H9 (cell line): ENCODE data around the gene C3. TPM values are rescaled to one million over a fixed set of nuclear protein-coding genes. Genes with fewer than 3 reads are reported as not detected.

Experiments used
- DNase-seq: peaks from one replicate; pipeline ENCODE4 v3.0.0-alpha.2; 2017
- H2AFZ ChIP-seq: one replicate; pipeline ENCODE4 v1.6.1; 2013; ENCODE audit warnings: mild to moderate bottlenecking, low read length, control low read depth, moderate library complexity
- H2AK5ac ChIP-seq: 2 replicates; pipeline ENCODE4 v1.6.1; 2013; ENCODE audit warnings: low read length, control low read depth, mixed read lengths; ENCODE audit not compliant: insufficient read length
- H2BK120ac ChIP-seq: one replicate; pipeline ENCODE4 v1.6.1; 2013; ENCODE audit warnings: low read depth, mild to moderate bottlenecking, low read length, control low read depth, inconsistent platforms; ENCODE audit not compliant: poor library complexity, severe bottlenecking
- H2BK12ac ChIP-seq: 2 replicates; pipeline ENCODE4 v1.6.1; 2013; ENCODE audit warnings: low read length, control low read depth, mixed read lengths, low read depth; ENCODE audit not compliant: insufficient read length
- H2BK15ac ChIP-seq: 2 replicates; pipeline ENCODE4 v1.6.1; 2013; ENCODE audit warnings: low read depth, low read length, control low read depth
- H2BK20ac ChIP-seq: one replicate; pipeline ENCODE4 v1.6.1; 2013; ENCODE audit warnings: low read depth, mild to moderate bottlenecking, low read length, control low read depth, inconsistent platforms; ENCODE audit not compliant: poor library complexity, severe bottlenecking
- H2BK5ac ChIP-seq: 2 replicates; pipeline ENCODE4 v1.6.1; 2013; ENCODE audit warnings: low read length, control low read depth, mixed read lengths; ENCODE audit not compliant: insufficient read length
- H3K14ac ChIP-seq: 2 replicates; pipeline ENCODE4 v1.6.1; 2013; ENCODE audit warnings: low read length, control low read depth; ENCODE audit not compliant: insufficient read depth
- H3K18ac ChIP-seq: 2 replicates; pipeline ENCODE4 v1.6.1; 2013; ENCODE audit warnings: low read depth, mild to moderate bottlenecking, mixed read lengths, low read length, control low read depth; ENCODE audit not compliant: insufficient read length
- H3K23ac ChIP-seq: 2 replicates; pipeline ENCODE4 v1.6.1; 2013; ENCODE audit warnings: low read length, control low read depth, mixed read lengths, low read depth; ENCODE audit not compliant: insufficient read length
- H3K23me2 ChIP-seq: 2 replicates; pipeline ENCODE4 v1.6.1; 2013; ENCODE audit warnings: low read depth, mild to moderate bottlenecking, mixed read lengths, low read length, control low read depth; ENCODE audit not compliant: insufficient read length, poor library complexity, severe bottlenecking
- H3K27ac ChIP-seq: 2 replicates; pipeline ENCODE4 v1.5.1; 2013; ENCODE audit warnings: low read length, control low read depth, mixed read lengths, low read depth; ENCODE audit not compliant: insufficient read length
- H3K27me3 ChIP-seq: 2 replicates; pipeline ENCODE4 v1.6.1; 2013; ENCODE audit warnings: low read length, control low read depth, inconsistent platforms; ENCODE audit not compliant: insufficient read depth
- H3K4ac ChIP-seq: 2 replicates; pipeline ENCODE4 v1.6.1; 2013; ENCODE audit warnings: low read depth, mild to moderate bottlenecking, control low read depth, inconsistent platforms, low read length, moderate library complexity
- H3K4me1 ChIP-seq: 2 replicates; pipeline ENCODE4 v1.6.1; 2013; ENCODE audit warnings: low read length, control low read depth, inconsistent platforms; ENCODE audit not compliant: insufficient read depth
- H3K4me2 ChIP-seq: 2 replicates; pipeline ENCODE4 v1.6.1; 2013; ENCODE audit warnings: low read length, control low read depth, mixed read lengths; ENCODE audit not compliant: insufficient read length, insufficient read depth
- H3K56ac ChIP-seq: 2 replicates; pipeline ENCODE4 v1.6.1; 2013; ENCODE audit warnings: low read depth, mild to moderate bottlenecking, mixed read lengths, low read length, control low read depth; ENCODE audit not compliant: insufficient read length
- H3K79me1 ChIP-seq: 2 replicates; pipeline ENCODE4 v1.6.1; 2013; ENCODE audit warnings: low read depth, mild to moderate bottlenecking, moderate library complexity, low read length, control low read depth, inconsistent platforms; ENCODE audit not compliant: insufficient read depth, poor library complexity, severe bottlenecking
- H3K79me2 ChIP-seq: 2 replicates; pipeline ENCODE4 v1.6.1; 2013; ENCODE audit warnings: low read length, control low read depth, inconsistent platforms; ENCODE audit not compliant: insufficient read depth
- H3K9ac ChIP-seq: 2 replicates; pipeline ENCODE4 v1.6.1; 2013; ENCODE audit warnings: low read length, control low read depth, mixed read lengths; ENCODE audit not compliant: insufficient read length; ENCODE audit errors: extremely low read depth
- H3K9me3 ChIP-seq: one replicate; pipeline ENCODE4 v1.6.1; 2013; ENCODE audit warnings: low read depth, low read length, inconsistent platforms; ENCODE audit not compliant: control insufficient read depth
- H3T11ph ChIP-seq: one replicate; pipeline ENCODE4 v1.6.1; 2013; ENCODE audit warnings: mild to moderate bottlenecking, low read length, control low read depth, inconsistent platforms
- H4K20me1 ChIP-seq: one replicate; pipeline ENCODE4 v1.6.1; 2013; ENCODE audit not compliant: control insufficient read depth, insufficient read length, insufficient read depth
- H4K5ac ChIP-seq: 2 replicates; pipeline ENCODE4 v1.6.1; 2013; ENCODE audit warnings: low read depth, mild to moderate bottlenecking, mixed read lengths, low read length, control low read depth; ENCODE audit not compliant: insufficient read length
- H4K8ac ChIP-seq: replicated peaks from 2 replicates; pipeline ENCODE4 v1.6.1; 2013; ENCODE audit warnings: low read length, control low read depth, mixed read lengths, low read depth; ENCODE audit not compliant: insufficient read length
- H4K91ac ChIP-seq: 2 replicates; pipeline ENCODE4 v1.6.1; 2013; ENCODE audit warnings: low read depth, mild to moderate bottlenecking, moderate library complexity, mixed read lengths, low read length, control low read depth; ENCODE audit not compliant: insufficient read length
- H3K27ac Mint-ChIP-seq, 3 experiments: 2 replicates in 2 of 3; 3 replicates in 1 of 3; pipeline ENCODE4 v1.8.0; 2020 to 2021; ENCODE audit warnings: mixed read lengths in 3 of 3, mild to moderate bottlenecking in 1 of 3, moderate library complexity in 1 of 3
- H3K27me3 Mint-ChIP-seq: 2 replicates; pipeline ENCODE4 v1.8.0; 2021; ENCODE audit warnings: low read depth, mild to moderate bottlenecking, moderate library complexity, mixed read lengths
- H3K36me3 Mint-ChIP-seq, 3 experiments: 2 replicates in 2 of 3; 3 replicates in 1 of 3; pipeline ENCODE4 v1.8.0; 2020 to 2021; ENCODE audit warnings: low read depth in 3 of 3, mixed read lengths in 3 of 3; ENCODE audit not compliant: insufficient read depth in 1 of 3
- H3K4me1 Mint-ChIP-seq, 2 experiments: 2 replicates each; pipeline ENCODE4 v1.8.0; 2020; ENCODE audit warnings: mixed read lengths in 2 of 2
- H3K4me3 Mint-ChIP-seq, 2 experiments: 2 replicates in 1 of 2; 3 replicates in 1 of 2; pipeline ENCODE4 v1.8.0; 2020 to 2021; ENCODE audit warnings: mild to moderate bottlenecking in 2 of 2, mixed read lengths in 2 of 2, moderate library complexity in 1 of 2
- H3K9me3 Mint-ChIP-seq, 2 experiments: 2 replicates in 1 of 2; 3 replicates in 1 of 2; pipeline ENCODE4 v1.8.0; 2020; ENCODE audit warnings: mild to moderate bottlenecking in 2 of 2, mixed read lengths in 2 of 2, moderate library complexity in 1 of 2
- WGBS: extraction: QIAGEN DNeasy Blood & Tissue Kit; methylation state at CpG from one replicate; pipeline ENCODE4 v1.1.7; 2013; ENCODE audit warnings: missing lambda C conversion rate, low lambda C conversion rate, mixed read lengths; ENCODE audit not compliant: insufficient read length; ENCODE audit errors: extremely low coverage; 5-methylcytosine and 5-hydroxymethylcytosine counted together
- total RNA-seq: library from RNA; stranded (reverse); gene quantifications from 2 replicates; pipeline ENCODE4 v1.2.1, GENCODE V29; 2021
- TF ChIP-seq, protein P1 (sequence below): fragments of 200-600 bp; sonication (generic); conservative IDR thresholded peaks from 3 replicates; pipeline ENCODE4 v1.8.0; 2021; ENCODE audit warnings: antibody characterized with exemption, mild to moderate bottlenecking

C3 gene
- total RNA-seq, 1 experiment from 2014 or later, result 5.9 TPM

DNA sequence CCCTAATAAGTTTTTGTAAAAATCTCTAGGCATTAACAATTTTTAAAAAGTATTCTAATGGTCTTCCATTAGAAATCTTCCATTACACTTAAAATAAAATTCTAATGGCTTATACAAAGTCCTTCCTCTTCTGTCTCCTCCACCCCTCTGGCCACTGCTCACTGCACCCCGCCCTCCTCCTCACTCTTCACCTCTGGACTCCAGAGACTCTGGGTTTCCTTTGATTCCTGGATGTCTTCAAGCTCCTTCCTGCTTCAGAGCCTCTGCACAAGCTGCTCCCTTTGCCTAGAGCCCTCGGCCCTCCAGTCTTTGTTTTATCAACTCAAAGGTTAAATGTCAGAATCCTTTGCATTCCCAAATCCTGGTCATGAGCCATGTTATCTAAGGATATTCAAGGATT is 71.3 kb downstream of the C3 start:
- no peak overlapping the region for H2BK12ac ChIP-seq
- H4K5ac ChIP-seq, result no peak overlapping the region
- Mint-ChIP-seq H3K4me1 (no peaks in the 10 kb centered on the region), H3K9me3 (peaks cover 22 to 76% of the 10 kb centered on the region in 2 experiments), H3K27ac (no peak overlapping the region), H3K36me3 (peaks cover 0 to 3% (median 0%) of the 10 kb centered on the region in 3 experiments; a peak in 1 of 7 replicates), H3K4me3 (no peak overlapping the region), H3K27me3 (peaks cover 21% of the 10 kb centered on the region)
- TF ChIP-seq, protein P1, sequence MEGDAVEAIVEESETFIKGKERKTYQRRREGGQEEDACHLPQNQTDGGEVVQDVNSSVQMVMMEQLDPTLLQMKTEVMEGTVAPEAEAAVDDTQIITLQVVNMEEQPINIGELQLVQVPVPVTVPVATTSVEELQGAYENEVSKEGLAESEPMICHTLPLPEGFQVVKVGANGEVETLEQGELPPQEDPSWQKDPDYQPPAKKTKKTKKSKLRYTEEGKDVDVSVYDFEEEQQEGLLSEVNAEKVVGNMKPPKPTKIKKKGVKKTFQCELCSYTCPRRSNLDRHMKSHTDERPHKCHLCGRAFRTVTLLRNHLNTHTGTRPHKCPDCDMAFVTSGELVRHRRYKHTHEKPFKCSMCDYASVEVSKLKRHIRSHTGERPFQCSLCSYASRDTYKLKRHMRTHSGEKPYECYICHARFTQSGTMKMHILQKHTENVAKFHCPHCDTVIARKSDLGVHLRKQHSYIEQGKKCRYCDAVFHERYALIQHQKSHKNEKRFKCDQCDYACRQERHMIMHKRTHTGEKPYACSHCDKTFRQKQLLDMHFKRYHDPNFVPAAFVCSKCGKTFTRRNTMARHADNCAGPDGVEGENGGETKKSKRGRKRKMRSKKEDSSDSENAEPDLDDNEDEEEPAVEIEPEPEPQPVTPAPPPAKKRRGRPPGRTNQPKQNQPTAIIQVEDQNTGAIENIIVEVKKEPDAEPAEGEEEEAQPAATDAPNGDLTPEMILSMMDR, result no peak
- no peaks in the 10 kb centered on the region for H3K27me3 ChIP-seq
- H2BK120ac ChIP-seq, result no peak overlapping the region
- H3K14ac ChIP-seq, result no peak overlapping the region
- no peaks in the 10 kb centered on the region for H3K79me1 ChIP-seq
- H3K18ac ChIP-seq, result no peak overlapping the region
- no peak overlapping the region for H4K8ac ChIP-seq
- no peak overlapping the region for H3K4ac ChIP-seq
- H2AK5ac ChIP-seq, result no peak overlapping the region
- H3K79me2 ChIP-seq, result no peaks in the 10 kb centered on the region
- H2BK15ac ChIP-seq, result no peak overlapping the region
- H4K91ac ChIP-seq, result no peak overlapping the region
- H3K23me2 ChIP-seq, result no peaks in the 10 kb centered on the region
- H3K56ac ChIP-seq, result no peak overlapping the region
- H2AFZ ChIP-seq, result no peak overlapping the region
- H3K9me3 ChIP-seq, result no peaks in the 10 kb centered on the region
- no peaks in the 10 kb centered on the region for H3K4me1 ChIP-seq
- H3K27ac ChIP-seq, result no peak overlapping the region
- no peak overlapping the region for H2BK5ac ChIP-seq
- H3K9ac ChIP-seq, result no peak overlapping the region
- H3K4me2 ChIP-seq, result no peak overlapping the region
- no CpG with 5 or more reads among the region's 2 CpGs for WGBS
- H3T11ph ChIP-seq, result no peak overlapping the region
- H4K20me1 ChIP-seq, result no peaks in the 10 kb centered on the region
- no peak for DNase-seq
- H2BK20ac ChIP-seq, result no peak overlapping the region
- H3K23ac ChIP-seq, result no peak overlapping the region
